GM21447 (cell line): ENCODE data around the gene SETD5.
"Not testable (repeated sequence)": the region's sequence is repeated elsewhere in the genome, so short reads cannot be mapped to it uniquely, and the experiment has no call there.

Experiments used
- ATAC-seq: cut with Tn5 transposase; IDR thresholded peaks from one replicate; pipeline ENCODE4 v1.9.1; 2021; ENCODE audit not compliant: unreplicated experiment

SETD5 gene

DNA sequence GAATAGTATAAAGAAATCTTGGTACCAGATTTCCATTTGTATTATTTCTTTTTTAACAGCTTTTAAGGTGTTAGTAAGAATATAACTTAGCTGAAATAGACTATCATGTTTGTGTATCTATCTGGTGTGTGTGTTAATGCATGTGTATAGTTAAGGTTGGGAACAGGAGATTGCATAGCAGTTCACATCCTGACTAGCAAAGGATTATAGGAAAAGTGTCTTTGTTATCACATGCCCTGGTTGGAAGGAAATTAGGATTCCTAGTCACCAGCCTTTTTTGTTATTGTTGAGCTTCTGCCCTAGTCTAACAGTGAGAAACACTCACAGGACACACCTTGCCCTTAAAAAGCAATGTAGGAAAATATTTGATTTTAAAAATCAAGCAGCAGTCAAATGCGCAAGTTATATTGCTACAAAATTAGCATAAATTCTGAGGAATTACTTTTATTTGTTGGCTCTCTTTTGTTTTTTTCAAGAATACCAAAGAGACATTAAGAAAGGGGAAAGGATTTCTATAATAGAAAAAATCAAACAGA lies 58.2 kb downstream of the SETD5 start:
- ATAC-seq: no peak

DNA sequence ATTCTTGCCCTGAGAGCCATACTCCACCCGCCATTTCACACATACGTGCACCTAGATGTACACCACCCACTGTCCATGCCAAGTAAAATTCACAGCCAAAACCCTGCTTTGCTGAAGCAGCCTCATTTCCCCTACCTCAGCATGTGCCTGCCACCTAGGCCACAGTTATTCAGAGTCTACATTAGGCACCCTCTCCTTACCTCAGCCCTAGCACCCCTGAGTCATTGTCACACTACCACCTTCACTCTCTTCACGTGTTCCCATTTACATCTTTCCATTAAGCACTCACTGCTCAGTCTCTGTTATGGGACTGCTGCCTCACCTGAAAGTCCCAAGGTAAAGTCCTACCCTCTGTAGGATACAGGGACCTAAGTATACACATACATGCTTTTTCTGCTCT lies 70.0 kb downstream of the SETD5 start:
- ATAC-seq: no peak

DNA sequence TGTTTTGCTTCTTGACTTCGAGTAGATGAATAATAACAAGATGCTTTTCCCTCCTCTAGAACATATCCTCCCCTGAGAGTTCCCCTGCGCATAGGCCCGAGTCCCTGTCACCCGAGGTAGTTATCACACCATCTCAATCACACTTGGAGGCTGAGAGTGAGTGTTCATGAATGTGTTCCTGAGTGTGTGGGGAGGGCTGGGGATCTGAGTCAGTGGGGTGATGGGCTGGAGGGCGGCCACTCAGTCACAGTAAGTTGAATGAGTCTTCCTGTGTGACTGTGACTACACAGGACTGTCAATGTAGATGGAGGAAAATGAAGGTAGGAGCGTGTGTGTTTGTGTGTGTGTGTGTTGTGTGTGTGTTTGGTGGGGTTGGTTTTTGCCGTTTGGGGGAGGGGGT lies 71.0 kb downstream of the SETD5 start:
- no peak for ATAC-seq

DNA sequence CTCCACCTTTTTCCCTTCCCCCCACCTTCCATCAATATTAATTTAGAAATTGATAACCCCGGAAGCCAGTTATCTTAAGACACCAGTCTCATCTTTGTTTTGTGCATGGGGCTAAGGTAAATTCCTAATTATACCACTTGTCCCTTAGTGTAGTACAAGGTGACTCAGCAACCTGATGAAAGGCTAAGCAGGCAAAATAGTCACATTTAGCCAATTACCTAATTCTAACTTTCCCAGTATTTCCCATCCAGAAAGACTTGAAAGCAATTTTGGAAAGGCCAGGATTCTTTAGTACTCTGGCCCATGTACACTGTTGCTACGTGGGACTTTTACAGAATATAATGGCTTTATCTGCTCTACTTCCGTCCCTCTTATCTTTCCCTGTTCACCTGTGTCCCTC lies 72.6 kb downstream of the SETD5 start:
- no peak for ATAC-seq

DNA sequence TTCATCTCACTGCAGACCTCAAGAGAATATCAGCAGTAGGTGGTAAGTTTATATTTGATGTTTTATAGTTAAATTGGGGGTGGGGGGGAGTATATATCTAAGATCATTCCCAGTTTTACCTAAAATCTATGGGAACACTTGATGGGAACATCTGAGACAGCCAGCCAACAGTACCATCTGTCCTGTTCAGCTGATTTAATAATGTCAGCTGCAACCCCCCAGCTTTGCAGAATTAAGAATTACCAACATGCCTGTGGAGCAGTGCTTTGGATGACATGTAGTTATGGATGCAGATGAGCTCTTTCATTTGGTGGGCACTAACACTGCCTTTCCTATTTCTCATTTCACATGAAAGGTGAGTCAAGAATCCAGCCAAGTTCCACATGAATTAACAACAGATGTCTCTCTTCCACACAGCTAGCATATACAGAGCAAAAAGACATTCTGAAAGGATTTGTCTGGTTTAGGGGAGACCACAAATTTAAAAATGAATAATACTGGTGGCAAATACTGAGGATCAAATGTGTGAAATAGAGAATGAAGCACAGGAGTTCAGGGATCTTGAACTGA lies 76.2 kb downstream of the SETD5 start:
- ATAC-seq: no peak

DNA sequence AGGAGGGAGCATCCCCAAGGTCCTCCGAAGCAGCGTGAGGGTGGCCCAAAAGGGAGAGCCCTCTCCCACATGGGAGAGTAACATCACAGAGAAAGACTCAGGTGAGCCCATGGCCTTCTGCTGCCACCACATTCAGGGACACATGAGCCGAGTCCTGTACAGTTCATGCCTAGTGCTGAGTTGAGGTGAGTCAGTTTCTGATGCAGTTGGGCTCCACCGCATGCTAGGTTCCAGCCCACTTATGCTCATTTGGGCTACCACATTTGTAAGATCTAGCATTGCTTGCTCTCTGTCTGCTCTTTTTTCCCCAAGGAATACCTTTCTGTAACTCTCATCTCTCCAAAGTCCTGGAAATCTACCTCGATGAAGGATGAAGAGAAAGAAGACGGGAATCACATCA lies 77.1 kb downstream of the SETD5 start:
- ATAC-seq: no peak

DNA sequence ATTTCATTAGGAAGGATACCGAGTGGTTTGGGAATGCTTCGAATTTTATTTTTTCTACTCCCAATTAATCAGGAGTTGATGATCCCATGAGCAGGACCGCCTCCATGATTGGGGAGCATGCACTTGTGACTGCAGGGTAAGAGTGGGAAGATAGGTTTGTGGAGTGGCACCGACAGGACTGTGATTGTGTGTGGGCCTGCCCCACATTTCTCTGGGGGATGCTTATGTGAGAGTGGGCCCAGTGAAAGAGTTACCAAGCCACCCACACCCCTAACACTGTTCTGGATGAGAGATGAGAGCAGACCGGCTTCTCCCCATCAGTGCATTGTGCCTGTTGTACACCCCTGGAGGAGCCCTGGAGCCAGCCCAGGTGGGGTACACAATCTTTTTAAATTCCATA lies 79.5 kb downstream of the SETD5 start:
- ATAC-seq: no peak

DNA sequence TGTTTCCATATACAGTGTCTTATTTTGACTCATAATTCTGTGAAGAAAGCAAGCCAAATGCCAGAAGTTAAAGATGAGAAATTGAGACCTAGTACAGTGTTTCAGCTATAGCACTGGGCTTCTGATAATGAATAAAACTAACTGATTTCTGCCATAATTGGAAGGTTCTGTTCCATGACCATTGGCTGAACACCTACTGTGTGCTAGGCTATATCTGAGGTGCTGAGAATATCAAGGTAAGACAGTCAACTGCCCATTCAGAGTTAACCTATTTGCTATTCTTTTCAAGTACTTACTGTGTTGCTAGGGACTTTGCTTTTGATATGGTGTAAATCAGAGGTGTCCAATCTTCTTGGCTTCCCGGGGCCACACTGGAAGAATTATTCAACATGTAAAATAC lies 82.8 kb downstream of the SETD5 start:
- ATAC-seq: no peak

DNA sequence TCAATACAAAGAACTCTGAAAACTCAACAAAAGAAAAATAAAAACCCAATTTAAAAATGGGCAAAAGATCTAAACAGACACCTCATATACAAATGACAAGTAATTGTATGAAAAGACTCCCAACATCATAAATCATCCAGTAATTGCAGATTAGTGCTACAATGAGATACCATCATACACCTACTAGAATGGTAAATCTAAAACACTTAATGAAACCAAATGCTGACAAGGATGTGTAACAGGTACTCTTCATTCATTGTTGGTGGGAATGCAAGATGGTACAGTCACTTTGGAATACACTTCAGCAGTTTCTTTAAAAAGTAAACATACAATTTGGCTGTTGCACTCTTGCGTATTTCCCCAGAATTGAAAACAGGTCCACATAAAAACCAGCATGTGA lies 87.8 kb downstream of the SETD5 start:
- ATAC-seq: no peak

DNA sequence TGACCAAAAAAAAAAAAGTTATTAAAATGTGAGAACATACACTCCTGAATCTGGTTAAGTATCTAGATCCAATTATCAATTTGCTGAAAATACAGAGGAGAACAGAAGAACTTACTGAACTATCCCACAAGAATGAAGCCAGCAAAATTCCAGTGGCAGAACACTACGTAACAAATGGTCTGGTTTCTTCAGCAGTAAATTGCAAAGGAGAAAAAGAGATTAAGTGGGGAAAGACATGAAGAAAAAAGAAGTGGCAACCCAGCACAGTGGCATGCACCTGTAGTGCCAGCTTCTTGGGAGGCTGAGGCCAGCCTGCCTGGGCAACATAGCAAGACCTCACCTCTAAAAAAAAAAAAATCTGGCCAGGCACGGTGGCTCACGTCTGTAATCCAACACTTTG lies 94.1 kb downstream of the SETD5 start:
- no peak for ATAC-seq

DNA sequence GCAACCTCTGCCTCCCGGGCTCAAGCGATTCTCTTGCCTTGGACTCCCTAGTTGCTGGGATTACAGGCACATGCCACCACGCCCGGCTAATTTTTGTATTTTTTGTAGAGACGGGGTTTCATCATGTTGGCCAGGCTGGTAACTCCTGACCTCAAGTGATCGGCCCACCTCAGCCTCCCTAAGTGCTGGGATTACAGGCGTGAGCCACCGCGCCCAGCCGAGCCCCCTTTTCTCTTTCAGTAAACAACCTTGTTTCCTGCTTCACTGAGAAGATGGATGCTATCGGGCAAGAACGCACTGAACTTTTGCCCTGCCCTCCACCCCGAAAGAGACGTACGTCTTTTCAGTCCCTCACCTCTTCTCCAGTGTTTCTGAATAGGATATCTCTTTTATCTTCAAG lies 96.6 kb downstream of the SETD5 start:
- not testable (repeated sequence) for ATAC-seq

DNA sequence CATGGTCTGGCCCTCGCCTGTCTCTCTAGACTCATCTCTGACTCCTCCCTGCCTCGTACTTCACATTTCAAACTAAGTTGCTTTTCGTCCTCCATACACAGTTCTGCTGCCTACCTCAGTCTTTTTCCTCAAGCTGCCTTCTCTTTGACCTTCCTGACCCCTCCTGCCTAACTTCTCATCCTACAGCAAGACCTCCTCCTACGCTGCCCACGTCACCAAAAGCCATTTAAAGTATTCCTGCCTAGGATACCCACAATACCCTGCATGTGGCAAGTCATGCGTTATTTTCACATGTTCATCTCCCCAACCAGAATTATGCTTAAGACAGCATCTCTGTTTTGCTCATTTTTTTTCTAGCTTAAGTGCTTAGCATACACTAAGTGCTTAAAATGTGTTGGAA lies 99.5 kb downstream of the SETD5 start:
- no peak for ATAC-seq

DNA sequence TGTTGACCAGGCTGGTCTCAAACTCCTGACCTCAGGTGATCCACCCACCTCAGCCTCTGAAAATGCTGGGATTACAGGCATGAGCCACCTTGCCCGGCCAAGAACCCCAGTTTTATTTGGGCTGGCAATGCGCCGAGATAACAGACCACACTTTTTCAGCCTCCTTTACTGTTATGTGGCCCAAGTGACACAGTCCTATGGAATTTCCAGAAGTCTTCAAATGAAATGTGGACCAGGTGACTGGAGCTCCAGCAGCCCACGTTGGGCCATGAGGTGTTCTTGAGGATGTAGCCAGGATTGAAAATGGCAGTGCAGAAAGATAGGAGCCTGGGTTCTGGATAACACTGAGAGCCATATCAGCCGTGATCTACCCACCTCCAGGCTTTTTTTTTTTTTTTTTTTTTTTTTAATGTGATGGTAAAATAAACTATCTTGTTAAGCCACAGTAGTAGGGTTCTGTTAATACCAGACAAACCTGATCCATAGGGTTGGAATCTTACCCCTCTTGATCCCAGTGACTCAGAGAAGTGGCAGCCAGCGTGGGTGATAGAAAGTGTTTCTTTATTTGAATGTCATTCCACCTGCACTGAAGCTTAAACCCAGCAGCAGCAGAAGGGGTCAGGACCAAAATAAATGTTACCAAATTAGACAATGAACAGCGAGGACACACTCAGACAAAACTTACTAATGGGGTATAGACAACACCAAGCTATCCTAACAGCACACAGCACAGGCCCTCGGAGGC lies 100.6 kb downstream of the SETD5 start:
- no peak for ATAC-seq

DNA sequence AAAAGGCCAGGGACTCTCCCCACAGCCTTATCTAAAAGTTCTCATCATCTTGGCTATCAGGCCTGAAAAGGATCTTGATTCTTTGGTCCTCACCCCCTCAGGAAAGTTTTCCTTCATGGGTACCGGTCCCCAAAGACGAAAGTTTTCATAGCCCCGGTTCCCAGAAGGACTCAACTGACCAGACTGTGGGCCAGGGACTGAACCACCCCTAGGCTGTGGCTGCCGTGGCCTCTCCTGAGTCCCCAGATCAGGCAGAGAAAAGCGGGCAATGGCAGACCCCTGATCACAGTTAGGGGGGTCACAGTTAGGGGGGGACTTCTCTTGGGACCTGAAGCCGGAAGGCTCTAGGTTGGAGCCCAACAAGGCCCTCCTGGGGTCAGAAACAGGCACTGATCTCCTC lies 101.4 kb downstream of the SETD5 start:
- ATAC-seq: no peak

DNA sequence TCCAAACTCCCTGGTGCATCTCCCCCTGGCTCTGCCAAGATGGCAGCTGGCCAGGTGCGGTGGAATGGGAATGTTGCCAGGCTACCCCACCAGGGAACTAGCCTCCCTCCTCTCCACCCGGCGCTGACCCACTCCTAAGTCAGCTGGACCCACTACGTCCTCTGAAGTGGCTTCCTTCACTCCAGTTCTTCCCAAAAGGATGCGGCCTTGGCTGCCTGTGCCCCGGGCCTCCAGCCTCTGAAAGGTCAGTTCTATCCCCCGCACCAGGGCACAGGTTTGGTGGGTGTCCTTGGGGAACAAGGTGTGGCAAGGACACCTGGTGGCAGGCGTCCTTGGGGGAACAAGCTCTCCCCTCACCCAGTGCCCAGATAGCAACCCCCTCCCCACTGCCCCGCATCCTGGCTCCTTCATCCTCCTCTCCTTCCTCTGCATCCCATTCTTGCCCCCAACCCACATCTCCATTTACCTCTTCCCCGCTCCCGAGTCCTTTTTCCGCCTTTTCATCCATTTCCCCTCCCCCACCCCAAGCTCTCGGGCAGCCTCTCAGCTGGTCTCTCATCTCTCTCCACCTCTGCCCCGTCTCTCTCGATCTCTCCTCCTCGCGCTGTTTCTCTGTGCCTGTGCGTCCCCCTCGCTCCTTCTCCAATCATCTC lies 102.2 kb downstream of the SETD5 start:
- no peak for ATAC-seq

DNA sequence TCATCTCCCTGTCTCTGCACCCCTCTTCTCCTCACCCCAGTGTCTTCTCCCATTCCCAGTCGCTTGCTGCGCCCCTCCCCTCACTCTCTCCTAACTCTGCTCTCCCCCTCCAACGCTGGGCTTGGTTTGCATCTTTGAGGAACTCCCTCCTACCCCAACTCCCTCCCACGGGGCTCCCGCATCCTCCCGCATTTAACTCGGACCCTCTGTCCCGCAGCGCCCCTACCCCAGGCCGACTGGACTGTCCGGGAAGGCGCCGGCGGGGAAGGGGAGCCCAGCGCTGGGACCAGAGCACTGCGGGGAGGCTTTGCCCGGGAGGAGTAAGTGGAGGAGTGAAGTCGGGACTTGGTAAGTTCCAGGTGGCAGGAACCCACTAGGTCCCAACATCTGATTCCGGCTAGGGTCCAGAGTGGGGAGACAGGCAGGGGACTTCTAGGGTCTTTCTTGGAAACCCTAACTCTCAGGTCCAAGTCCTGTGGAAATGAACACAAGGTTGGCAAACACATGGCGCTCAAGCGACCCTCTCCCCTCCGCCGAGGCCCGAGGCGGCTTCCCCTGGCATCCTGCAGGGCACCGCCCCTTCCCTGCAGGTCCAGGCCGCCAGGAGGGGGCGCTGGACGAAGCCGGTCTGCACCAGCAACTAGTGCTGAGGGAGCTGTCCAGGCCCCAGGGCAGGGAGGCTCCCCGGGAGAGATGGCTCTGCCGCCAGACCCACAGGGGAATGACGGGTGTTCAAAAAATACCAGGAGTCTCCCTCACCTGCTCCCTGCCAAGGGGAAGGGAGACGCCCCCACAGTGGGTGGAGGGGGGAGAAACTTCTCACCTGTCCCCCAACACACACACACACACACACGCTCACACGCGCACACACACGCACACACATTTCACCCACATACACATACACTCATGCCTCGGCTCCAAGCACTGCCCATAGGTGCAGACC lies 103.0 kb downstream of the SETD5 start:
- ATAC-seq: no peak

DNA sequence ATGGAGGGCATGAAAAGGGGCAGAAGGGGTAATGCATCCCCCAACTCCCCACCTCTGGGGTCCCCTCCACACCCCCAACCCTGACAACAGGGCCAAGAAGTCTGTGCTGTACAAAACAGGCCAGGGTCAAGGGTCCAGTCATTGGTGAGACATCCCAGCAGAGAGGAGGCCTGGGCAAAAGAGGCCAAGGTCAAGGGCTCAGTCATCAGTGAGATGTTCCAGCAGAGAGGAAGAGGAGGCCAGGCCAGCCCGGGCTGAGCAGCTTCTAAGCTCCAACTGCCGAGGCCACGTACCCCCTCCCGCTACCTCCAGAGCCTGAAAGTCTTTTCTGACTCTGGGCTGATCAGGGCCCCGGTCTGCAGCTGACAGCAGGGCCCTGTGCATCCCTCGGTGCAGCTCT lies 103.8 kb downstream of the SETD5 start:
- no peak for ATAC-seq

DNA sequence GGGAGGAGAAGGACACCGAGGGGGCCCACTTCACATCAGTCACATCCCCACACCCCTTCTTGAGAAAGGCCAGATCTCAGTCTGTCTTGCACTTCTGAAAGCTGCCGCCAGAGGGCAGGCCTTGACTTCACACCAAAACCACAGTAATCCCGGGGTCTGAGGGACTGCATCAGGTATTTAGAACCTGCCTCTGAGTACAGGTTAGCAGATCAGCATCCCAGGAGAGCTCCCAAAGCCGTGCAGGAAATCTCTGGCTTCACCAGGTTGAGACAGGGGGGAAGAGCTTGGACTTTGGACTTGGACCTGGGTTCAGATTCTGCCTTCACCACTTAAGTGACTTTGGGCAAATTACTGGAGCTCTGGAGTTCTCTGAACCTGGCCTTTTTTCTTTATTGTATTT lies 105.9 kb downstream of the SETD5 start:
- ATAC-seq: no peak

DNA sequence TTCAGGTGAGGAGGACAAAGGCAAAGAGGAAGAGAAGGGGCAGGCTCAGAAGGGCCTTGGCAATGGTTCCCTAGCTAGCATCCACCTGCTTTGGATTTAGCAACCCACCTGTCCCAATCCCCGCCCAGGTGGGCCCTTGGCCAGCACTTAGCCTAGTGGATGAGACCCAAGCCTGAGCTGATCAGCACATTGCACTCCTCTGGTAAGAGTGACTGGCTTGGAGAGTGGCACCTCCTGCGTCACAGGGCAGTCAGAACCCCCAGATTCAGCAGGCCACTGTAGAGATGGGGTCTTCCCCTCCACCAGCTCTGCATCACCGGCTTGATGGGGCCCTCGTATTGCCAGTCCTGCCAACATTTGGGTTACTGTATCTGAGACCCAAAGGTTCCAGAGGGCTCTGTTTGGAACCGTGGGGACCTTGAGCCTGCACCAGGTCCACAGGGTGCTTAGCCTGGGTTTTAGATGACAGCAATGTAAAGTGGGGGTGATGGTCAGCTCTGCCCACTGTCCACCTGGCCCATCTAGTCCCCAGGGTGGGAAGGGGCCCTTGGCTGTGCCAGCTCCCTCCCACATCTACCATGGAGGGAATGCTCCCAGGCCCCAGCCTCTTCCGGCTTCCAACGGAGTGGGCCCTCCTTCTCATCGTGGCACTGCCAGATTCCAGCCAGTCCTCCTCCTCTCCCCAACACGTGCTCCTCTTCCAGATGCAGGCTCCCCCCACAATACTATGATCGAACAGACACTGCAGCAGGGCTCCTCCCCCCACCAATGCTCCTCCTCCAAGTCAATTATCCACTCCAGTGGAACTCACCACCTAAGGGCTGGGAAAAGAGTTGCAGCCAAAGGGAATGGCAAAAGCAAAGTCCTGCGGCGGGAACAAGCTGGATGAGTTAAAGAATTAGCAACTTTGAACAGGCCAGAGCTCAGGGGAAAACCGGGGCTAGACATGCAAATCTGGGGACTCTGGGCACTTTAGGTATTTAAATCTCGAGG lies 110.5 kb downstream of the SETD5 start:
- no peak for ATAC-seq

DNA sequence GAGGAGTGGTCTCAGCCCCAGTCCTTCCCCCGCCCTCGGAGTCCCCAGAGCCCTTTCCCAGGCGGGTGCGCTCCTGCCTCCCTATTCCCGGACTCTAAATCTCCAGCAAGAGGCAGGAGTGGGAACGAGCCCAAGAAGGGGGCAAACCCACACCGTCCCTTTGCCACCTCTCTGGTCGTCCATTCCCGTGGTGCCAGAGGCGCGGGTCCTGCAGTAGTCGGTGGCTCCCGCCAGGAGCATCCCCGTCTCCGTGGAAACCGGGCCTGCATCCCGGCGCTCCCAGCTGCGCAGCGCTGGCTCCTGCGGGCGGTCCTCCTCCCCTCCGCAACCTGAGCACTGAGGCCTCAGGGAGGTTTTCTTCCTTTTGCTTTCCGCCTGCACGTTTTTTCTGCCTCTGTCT lies 111.4 kb downstream of the SETD5 start:
- ATAC-seq: no peak
